Fibroblast of lung (primary cell): Measurements from ENCODE around the gene NFATC4. TPM values are rescaled to one million over a fixed set of nuclear protein-coding genes. Genes with fewer than 3 reads are reported as not detected.

Experiments
- DNase-seq, 2 donors: peaks; one replicate each; pipeline versions ENCODE4 v3.0.0 to v3.0.0-alpha.2; 2010; ENCODE audit warnings: low read depth in 2 of 2
- H2AFZ ChIP-seq: 2 replicates; pipeline ENCODE4 v1.5.1; 2012; ENCODE audit warnings: low read length, control low read depth, inconsistent platforms
- H3K27ac ChIP-seq: 2 replicates; pipeline ENCODE4 v1.5.1; 2011; ENCODE audit warnings: low read length, control low read depth; ENCODE audit not compliant: insufficient read depth
- H3K27me3 ChIP-seq: 2 replicates; pipeline ENCODE4 v1.5.1; 2011; ENCODE audit warnings: mild to moderate bottlenecking, low read length; ENCODE audit not compliant: control insufficient read depth, insufficient read depth
- H3K36me3 ChIP-seq: 2 replicates; pipeline ENCODE4 v1.5.1; 2011; ENCODE audit warnings: low read length; ENCODE audit not compliant: control insufficient read depth, insufficient read depth
- H3K4me1 ChIP-seq: 2 replicates; pipeline ENCODE4 v1.5.1; 2011; ENCODE audit warnings: low read length; ENCODE audit not compliant: control insufficient read depth, insufficient read depth; ENCODE audit errors: extremely low read depth
- H3K4me2 ChIP-seq: 2 replicates; pipeline ENCODE4 v1.5.1; 2011; ENCODE audit warnings: low read length, control low read depth; ENCODE audit not compliant: insufficient read depth; ENCODE audit errors: extremely low read depth
- H3K4me3 ChIP-seq, 4 experiments: fragments of 200-600 bp in 1 of 4; sonication (generic) in 1 of 4; replicated peaks in 1 of 4; 2 replicates each; pipeline ENCODE4 v1.5.1; 2011 to 2016; ENCODE audit warnings: low read length in 4 of 4, low read depth in 3 of 4, mild to moderate bottlenecking in 3 of 4, control low read depth in 2 of 4, inconsistent platforms in 1 of 4, mixed read lengths in 1 of 4; ENCODE audit not compliant: insufficient read depth in 1 of 4; ENCODE audit errors: control extremely low read depth in 1 of 4
- H3K79me2 ChIP-seq: 2 replicates; pipeline ENCODE4 v1.5.1; 2012; ENCODE audit warnings: mild to moderate bottlenecking, low read length, inconsistent platforms; ENCODE audit not compliant: control insufficient read depth, insufficient read depth
- H3K9ac ChIP-seq: 2 replicates; pipeline ENCODE4 v1.5.1; 2011; ENCODE audit warnings: mild to moderate bottlenecking, low read length, control low read depth; ENCODE audit not compliant: insufficient read depth
- H3K9me3 ChIP-seq: 2 replicates; pipeline ENCODE4 v1.5.1; 2012; ENCODE audit warnings: low read depth, low read length; ENCODE audit not compliant: control insufficient read depth, insufficient read depth
- H4K20me1 ChIP-seq: 2 replicates; pipeline ENCODE4 v1.5.1; 2011; ENCODE audit warnings: low read length; ENCODE audit not compliant: control insufficient read depth, insufficient read depth; ENCODE audit errors: extremely low read depth
- EZH2 ChIP-seq: IDR thresholded peaks from 2 replicates; pipeline ENCODE4 v1.5.1; 2012; ENCODE audit warnings: low read length, control low read depth, mild to moderate bottlenecking; ENCODE audit errors: missing control alignments
- polyA plus RNA-seq, 2 donors: library from polyadenylated mRNA; depleted of rRNA in 1 of 2; stranded (reverse) in 1 of 2; unstranded in 1 of 2; fragments of >200 nt; gene quantifications; 2 replicates each; pipeline ENCODE4 v1.2.1, GENCODE V29; 2011 to 2012; ENCODE audit warnings: missing spikeins in 1 of 2
- total RNA-seq: library from RNA; depleted of rRNA; stranded (reverse); fragments of >200 nt; gene quantifications from 2 replicates; pipeline ENCODE4 v1.2.1, GENCODE V29; 2014
- TF ChIP-seq, protein P1 (sequence below), 2 donors: IDR thresholded peaks in 1 of 2; conservative IDR thresholded peaks in 1 of 2; 1 replicate in 1 of 2; 2 replicates in 1 of 2; pipeline ENCODE4 v1.5.1; 2011 to 2012; ENCODE audit warnings: low read length in 2 of 2, control low read depth in 1 of 2, inconsistent platforms in 1 of 2, low read depth in 1 of 2, mild to moderate bottlenecking in 1 of 2

Gene NFATC4
- total and polyA plus RNA-seq, 2 donors (not counting 1 experiment from before 2014, with no cell fraction given): 27.1 to 59.9 TPM

DNA sequence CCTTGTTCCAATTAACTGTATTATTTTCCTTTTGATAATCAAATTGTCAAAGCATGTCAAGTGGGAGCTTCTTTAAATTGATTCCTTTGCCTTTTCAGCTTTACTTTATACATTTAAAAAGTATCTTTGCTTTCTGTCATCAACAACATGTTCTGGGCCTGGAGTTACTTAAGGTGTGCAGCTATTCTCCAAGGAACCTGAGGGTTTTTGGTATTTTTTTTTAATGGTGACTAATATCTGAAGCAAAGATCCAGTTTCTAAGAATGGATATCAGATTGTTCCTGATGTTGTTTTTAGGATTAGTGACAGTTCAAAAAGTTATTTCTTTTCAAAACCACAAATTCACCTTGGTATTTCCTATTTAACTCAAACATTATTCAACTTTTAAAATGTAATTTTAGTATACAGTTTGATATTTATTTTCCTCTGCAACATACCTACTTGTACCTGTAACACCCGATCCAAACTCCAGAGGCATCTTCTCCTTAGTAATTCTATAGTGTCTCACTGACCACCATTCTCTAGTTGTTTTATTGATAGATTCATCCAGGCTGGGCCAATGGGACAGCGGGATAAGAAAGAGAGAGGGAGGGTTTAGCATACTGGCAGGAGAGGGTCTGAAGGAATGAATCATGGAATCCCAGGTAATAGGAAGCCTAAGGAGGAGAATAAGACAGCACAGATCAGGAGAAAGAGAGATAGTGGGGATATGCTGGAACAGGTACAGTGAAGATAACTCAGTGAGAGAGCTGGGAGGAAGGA, 58.3 kb downstream of the NFATC4 start:
- H3K79me2 ChIP-seq: peaks cover 8% of the 10 kb centered on the region
- H2AFZ ChIP-seq: no peak overlapping the region
- no peak overlapping the region for H3K9ac ChIP-seq
- no peaks in the 10 kb centered on the region for H3K36me3 ChIP-seq
- peaks cover 2% of the 10 kb centered on the region for H3K4me1 ChIP-seq
- TF ChIP-seq, protein P1, sequence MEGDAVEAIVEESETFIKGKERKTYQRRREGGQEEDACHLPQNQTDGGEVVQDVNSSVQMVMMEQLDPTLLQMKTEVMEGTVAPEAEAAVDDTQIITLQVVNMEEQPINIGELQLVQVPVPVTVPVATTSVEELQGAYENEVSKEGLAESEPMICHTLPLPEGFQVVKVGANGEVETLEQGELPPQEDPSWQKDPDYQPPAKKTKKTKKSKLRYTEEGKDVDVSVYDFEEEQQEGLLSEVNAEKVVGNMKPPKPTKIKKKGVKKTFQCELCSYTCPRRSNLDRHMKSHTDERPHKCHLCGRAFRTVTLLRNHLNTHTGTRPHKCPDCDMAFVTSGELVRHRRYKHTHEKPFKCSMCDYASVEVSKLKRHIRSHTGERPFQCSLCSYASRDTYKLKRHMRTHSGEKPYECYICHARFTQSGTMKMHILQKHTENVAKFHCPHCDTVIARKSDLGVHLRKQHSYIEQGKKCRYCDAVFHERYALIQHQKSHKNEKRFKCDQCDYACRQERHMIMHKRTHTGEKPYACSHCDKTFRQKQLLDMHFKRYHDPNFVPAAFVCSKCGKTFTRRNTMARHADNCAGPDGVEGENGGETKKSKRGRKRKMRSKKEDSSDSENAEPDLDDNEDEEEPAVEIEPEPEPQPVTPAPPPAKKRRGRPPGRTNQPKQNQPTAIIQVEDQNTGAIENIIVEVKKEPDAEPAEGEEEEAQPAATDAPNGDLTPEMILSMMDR (conservative IDR thresholded peaks at IDR 0.05 in 1 of 2, IDR thresholded peaks at IDR 0.05 in 1 of 2; ENCODE audit: low read depth in 1 of 2, low read length in 2 of 2): no peak
- no peak for TF ChIP-seq EZH2
- H3K4me2 ChIP-seq: no peak overlapping the region
- no peak overlapping the region for H3K4me3 ChIP-seq
- no peaks in the 10 kb centered on the region for H3K27me3 ChIP-seq
- no peak for DNase-seq
- no peak overlapping the region for H3K27ac ChIP-seq
- no peaks in the 10 kb centered on the region for H4K20me1 ChIP-seq
- H3K9me3 ChIP-seq: no peaks in the 10 kb centered on the region

DNA sequence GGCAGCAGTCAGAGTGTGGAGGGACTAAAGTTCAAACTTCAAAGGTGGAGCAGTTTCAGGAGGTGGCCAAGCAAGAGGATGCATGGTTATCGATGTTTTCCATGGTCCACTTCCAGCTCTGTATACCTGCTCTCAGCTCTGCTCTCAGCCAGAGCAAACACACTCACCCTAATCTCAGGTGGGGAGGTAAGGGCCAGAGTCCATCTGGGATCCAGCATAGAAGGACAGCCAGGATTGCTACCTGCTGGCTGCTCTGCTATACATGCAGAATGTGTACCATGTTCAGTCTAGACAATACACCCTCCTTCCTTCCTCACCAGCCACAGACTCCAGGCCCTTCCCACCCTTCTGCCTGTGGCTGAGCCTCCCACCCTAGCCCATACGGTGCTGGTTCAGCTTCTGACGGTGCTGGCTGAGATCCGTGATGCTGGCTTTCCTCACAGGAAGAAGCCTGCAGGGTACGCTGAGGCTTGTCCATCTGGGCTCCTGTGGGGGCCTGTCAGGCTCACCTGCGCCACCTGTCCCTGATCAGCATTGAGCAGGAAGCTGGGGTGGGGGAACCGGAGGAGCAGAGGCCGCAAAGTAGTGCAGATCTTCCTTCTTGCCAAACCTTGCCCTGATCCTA, 59.0 kb downstream of the NFATC4 start:
- no peak overlapping the region for H3K4me2 ChIP-seq
- H3K9me3 ChIP-seq: no peaks in the 10 kb centered on the region
- H3K36me3 ChIP-seq: peaks cover 2% of the 10 kb centered on the region
- no peak for DNase-seq
- peaks cover 12% of the 10 kb centered on the region for H3K79me2 ChIP-seq
- H3K4me3 ChIP-seq: no peak overlapping the region
- TF ChIP-seq EZH2: no peak
- TF ChIP-seq, protein P1 (conservative IDR thresholded peaks at IDR 0.05 in 1 of 2, IDR thresholded peaks at IDR 0.05 in 1 of 2; ENCODE audit: low read depth in 1 of 2, low read length in 2 of 2): no peak
- no peak overlapping the region for H3K27ac ChIP-seq
- H3K4me1 ChIP-seq: peaks cover 4% of the 10 kb centered on the region
- H3K9ac ChIP-seq: no peak overlapping the region
- no peaks in the 10 kb centered on the region for H3K27me3 ChIP-seq
- H4K20me1 ChIP-seq: no peaks in the 10 kb centered on the region
- H2AFZ ChIP-seq: no peak overlapping the region

DNA sequence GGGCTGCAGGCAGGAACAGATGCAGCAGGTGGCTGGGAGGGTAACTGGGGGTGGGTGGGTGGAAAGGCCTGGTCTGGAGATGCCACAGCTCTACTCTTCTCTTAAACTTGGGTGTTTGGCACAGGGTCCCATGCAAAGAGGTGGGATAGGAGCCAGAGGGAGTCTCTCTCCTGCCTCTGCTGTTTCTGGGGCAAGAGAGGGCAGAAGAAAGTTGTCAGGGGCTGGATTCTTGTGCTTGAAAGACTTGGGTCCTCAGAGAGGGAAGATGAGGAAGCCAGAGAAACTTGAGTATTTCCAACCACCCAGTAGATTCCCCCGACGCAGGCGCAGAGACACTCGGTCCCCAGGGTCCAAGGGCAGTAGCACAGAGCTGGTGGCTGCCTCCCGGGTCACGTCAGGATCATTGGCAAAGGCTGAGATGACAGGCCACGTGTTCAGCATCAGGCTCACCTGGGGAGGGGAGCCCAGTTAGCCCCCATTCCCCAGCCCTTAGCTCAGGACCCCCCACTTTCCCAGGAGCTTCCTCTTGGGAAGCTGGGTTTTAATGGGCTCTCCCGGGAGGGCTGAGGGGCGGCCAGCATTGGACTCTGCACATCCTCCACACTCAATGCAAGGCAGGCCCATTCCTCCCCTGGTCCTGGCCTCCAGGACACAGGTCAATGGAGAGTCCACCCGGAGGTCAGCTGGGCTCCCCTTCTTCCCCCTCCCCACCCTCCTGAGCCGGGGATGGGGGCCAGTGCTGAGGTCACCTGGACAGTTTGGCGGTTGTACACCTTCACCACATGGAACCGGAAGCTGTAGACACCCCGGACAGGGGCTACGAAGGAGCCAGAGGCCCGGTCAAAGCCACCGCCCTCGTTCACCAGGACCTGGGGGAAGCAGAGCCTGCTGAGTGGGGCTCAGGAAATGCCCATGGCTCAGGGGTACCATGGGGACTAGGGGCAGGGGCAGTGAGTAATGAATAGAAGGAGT, 59.8 kb downstream of the NFATC4 start:
- Histone ChIP-seq H3K27ac (no peak overlapping the region), H2AFZ (no peak overlapping the region), H3K27me3 (no peaks in the 10 kb centered on the region), H3K4me1 (peaks cover 9% of the 10 kb centered on the region), H4K20me1 (no peaks in the 10 kb centered on the region), H3K4me2 (no peak overlapping the region), H3K9ac (no peak overlapping the region), H3K9me3 (no peaks in the 10 kb centered on the region), H3K79me2 (peaks cover 17% of the 10 kb centered on the region), H3K36me3 (peaks cover 8% of the 10 kb centered on the region), H3K4me3 (no peak overlapping the region)
- no peak for DNase-seq
- no peak for TF ChIP-seq EZH2
- TF ChIP-seq, protein P1 (conservative IDR thresholded peaks at IDR 0.05 in 1 of 2, IDR thresholded peaks at IDR 0.05 in 1 of 2; ENCODE audit: low read depth in 1 of 2, low read length in 2 of 2): no peak
